ENCODE data around the gene MAP3K14. TPM values are rescaled to one million over a fixed set of nuclear protein-coding genes. Genes with fewer than 3 reads are reported as not detected.

The MAP3K14 gene
- total RNA-seq, 1 donor from 2014 or later = 0.34 TPM

- Histone ChIP-seq H4K20me1 (ENCODE audit: low read depth) (peaks cover 38% of the 10 kb centered on the region), H3K27me3 (no peaks in the 10 kb centered on the region), H3K79me2 (ENCODE audit: low read depth) (peaks cover 40% of the 10 kb centered on the region), H3K4me2 (no peak overlapping the region), H3K36me3 (no peaks in the 10 kb centered on the region), H3K4me1 (peaks cover 7% of the 10 kb centered on the region), H3K9me3 (ENCODE audit: low read depth) (no peaks in the 10 kb centered on the region), H3F3A (ENCODE audit: low read depth) (no peaks in the 10 kb centered on the region), H3K4me3 (no peak overlapping the region), H2AFZ (replicated peaks) (no peak overlapping the region), H3K9ac (no peak overlapping the region), H3K27ac (no peak overlapping the region)
- TF ChIP-seq EZH2 (IDR thresholded peaks at IDR 0.05) = no peak
- TF ChIP-seq EZH2phosphoT487 (IDR thresholded peaks at IDR 0.05) = no peak
- DNase-seq (ENCODE audit: low spot score) = no peak
- Mint-ChIP-seq H3K27me3 (ENCODE audit: insufficient read depth, low read depth) (no peaks in the 10 kb centered on the region), H3K36me3 (peaks cover 28% of the 10 kb centered on the region), H3K27ac (no peak overlapping the region), H3K4me3 (no peak overlapping the region), H3K9me3 (no peaks in the 10 kb centered on the region), H3K4me1 (peaks cover 13% of the 10 kb centered on the region)
Measured at GRCh38 chr17:45307290-45308015, 9.4 kb downstream of the MAP3K14 start.

DNA sequence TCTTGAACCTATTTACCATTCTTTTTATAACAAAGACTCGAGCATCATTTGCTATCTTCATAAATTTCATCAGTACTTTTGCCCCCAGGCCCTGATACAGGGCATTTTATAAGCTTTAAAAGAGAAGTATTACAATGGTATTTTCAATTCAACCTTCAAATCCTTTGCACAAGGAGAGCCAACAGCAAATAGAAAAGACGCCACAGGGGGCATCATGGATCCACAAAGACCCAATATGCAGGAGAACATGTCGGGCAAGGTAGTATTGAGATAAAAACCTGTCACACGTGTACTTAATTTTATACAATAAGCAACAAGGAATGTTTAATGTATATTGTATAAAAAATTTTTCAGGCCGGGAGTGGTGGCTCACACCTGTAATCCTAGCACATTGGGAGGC, 10.2 kb downstream of the MAP3K14 start:
- Histone ChIP-seq H3K9me3 (ENCODE audit: low read depth) (no peaks in the 10 kb centered on the region), H3K27me3 (no peaks in the 10 kb centered on the region), H4K20me1 (ENCODE audit: low read depth) (peaks cover 30% of the 10 kb centered on the region), H3K4me3 (no peak overlapping the region), H3K27ac (no peak overlapping the region), H3K4me2 (no peak overlapping the region), H3K36me3 (no peaks in the 10 kb centered on the region), H2AFZ (replicated peaks) (no peak overlapping the region), H3F3A (ENCODE audit: low read depth) (no peaks in the 10 kb centered on the region), H3K79me2 (ENCODE audit: low read depth) (peaks cover 39% of the 10 kb centered on the region), H3K9ac (no peak overlapping the region), H3K4me1 (peaks cover 4% of the 10 kb centered on the region)
- Mint-ChIP-seq H3K36me3 (peaks cover 28% of the 10 kb centered on the region), H3K27ac (no peak overlapping the region), H3K4me3 (no peak overlapping the region), H3K4me1 (peaks cover 12% of the 10 kb centered on the region), H3K9me3 (no peaks in the 10 kb centered on the region), H3K27me3 (ENCODE audit: insufficient read depth, low read depth) (no peaks in the 10 kb centered on the region)
- TF ChIP-seq EZH2phosphoT487 (IDR thresholded peaks at IDR 0.05) = no peak
- TF ChIP-seq, protein P1, sequence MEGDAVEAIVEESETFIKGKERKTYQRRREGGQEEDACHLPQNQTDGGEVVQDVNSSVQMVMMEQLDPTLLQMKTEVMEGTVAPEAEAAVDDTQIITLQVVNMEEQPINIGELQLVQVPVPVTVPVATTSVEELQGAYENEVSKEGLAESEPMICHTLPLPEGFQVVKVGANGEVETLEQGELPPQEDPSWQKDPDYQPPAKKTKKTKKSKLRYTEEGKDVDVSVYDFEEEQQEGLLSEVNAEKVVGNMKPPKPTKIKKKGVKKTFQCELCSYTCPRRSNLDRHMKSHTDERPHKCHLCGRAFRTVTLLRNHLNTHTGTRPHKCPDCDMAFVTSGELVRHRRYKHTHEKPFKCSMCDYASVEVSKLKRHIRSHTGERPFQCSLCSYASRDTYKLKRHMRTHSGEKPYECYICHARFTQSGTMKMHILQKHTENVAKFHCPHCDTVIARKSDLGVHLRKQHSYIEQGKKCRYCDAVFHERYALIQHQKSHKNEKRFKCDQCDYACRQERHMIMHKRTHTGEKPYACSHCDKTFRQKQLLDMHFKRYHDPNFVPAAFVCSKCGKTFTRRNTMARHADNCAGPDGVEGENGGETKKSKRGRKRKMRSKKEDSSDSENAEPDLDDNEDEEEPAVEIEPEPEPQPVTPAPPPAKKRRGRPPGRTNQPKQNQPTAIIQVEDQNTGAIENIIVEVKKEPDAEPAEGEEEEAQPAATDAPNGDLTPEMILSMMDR (IDR thresholded peaks at IDR 0.05) = peak; percentile 30
- no peak for DNase-seq (ENCODE audit: low spot score)

DNA sequence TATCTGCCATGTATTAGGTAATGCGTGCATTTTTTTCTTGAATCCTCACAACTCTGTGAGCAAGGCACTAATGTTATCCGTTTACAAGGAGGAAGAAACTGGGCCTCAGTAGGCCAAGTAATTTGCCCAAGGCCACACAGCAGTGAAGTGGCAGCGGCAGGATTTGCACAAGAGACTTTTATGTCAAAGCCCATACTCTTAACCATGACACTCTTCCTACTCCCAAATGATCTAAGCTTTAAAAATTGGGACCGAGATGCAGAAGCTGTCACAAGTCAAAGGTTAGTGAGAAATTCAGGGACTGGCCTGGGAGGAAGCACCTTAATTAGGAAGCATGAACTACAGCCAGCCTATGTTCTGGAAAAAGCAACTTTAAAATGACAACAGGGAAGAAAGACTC, 10.7 kb downstream of the MAP3K14 start:
- H3K4me1 ChIP-seq = no peaks in the 10 kb centered on the region
- no peak for DNase-seq (ENCODE audit: low spot score)
- H3K79me2 ChIP-seq (ENCODE audit: low read depth) = peaks cover 35% of the 10 kb centered on the region
- H3K4me3 ChIP-seq = no peak overlapping the region
- no peak overlapping the region for H2AFZ ChIP-seq (replicated peaks)
- Mint-ChIP-seq H3K27me3 (ENCODE audit: insufficient read depth, low read depth) (no peaks in the 10 kb centered on the region), H3K27ac (no peak overlapping the region), H3K9me3 (no peaks in the 10 kb centered on the region), H3K36me3 (peaks cover 26% of the 10 kb centered on the region), H3K4me3 (no peak overlapping the region), H3K4me1 (peaks cover 9% of the 10 kb centered on the region)
- no peaks in the 10 kb centered on the region for H3K9me3 ChIP-seq (ENCODE audit: low read depth)
- TF ChIP-seq EZH2phosphoT487 (IDR thresholded peaks at IDR 0.05) = no peak
- TF ChIP-seq EZH2 (IDR thresholded peaks at IDR 0.05) = no peak
- TF ChIP-seq, protein P1 (IDR thresholded peaks at IDR 0.05) = no peak
- H3K36me3 ChIP-seq = no peaks in the 10 kb centered on the region
- no peak overlapping the region for H3K27ac ChIP-seq
- H3K4me2 ChIP-seq = no peak overlapping the region
- no peak overlapping the region for H3K9ac ChIP-seq
- peaks cover 24% of the 10 kb centered on the region for H4K20me1 ChIP-seq (ENCODE audit: low read depth)
- H3K27me3 ChIP-seq = no peaks in the 10 kb centered on the region
- no peaks in the 10 kb centered on the region for H3F3A ChIP-seq (ENCODE audit: low read depth)

- Histone ChIP-seq H3K79me2 (ENCODE audit: low read depth) (peaks cover 30% of the 10 kb centered on the region), H3F3A (ENCODE audit: low read depth) (no peaks in the 10 kb centered on the region), H4K20me1 (ENCODE audit: low read depth) (peaks cover 20% of the 10 kb centered on the region), H3K9ac (no peak overlapping the region), H3K4me1 (no peaks in the 10 kb centered on the region), H3K27ac (no peak overlapping the region), H3K9me3 (ENCODE audit: low read depth) (no peaks in the 10 kb centered on the region), H3K4me2 (no peak overlapping the region), H3K36me3 (no peaks in the 10 kb centered on the region), H3K27me3 (no peaks in the 10 kb centered on the region), H2AFZ (replicated peaks) (no peak overlapping the region), H3K4me3 (no peak overlapping the region)
- Mint-ChIP-seq H3K4me1 (peaks cover 8% of the 10 kb centered on the region), H3K27me3 (ENCODE audit: insufficient read depth, low read depth) (no peaks in the 10 kb centered on the region), H3K27ac (no peak overlapping the region), H3K36me3 (peaks cover 25% of the 10 kb centered on the region), H3K9me3 (no peaks in the 10 kb centered on the region), H3K4me3 (no peak overlapping the region)
- DNase-seq (ENCODE audit: low spot score) = no peak
- TF ChIP-seq EZH2 (IDR thresholded peaks at IDR 0.05) = no peak
- TF ChIP-seq, protein P1 (IDR thresholded peaks at IDR 0.05) = no peak
- no peak for TF ChIP-seq EZH2phosphoT487 (IDR thresholded peaks at IDR 0.05)
Measured at GRCh38 chr17:45305530-45306087, 11.2 kb downstream of the MAP3K14 start.

All from neural progenitor cell (in vitro differentiated cells).